SJSA1 (cell line): ENCODE results near the gene COPS2. TPM values are rescaled to one million over a fixed set of nuclear protein-coding genes. Genes with fewer than 3 reads are reported as not detected.
"Not testable (repeated sequence)": the region's sequence is repeated elsewhere in the genome, so short reads cannot be mapped to it uniquely, and the experiment has no call there.

ENCODE experiments used
- DNase-seq, 2 experiments: peaks; one replicate each; pipeline ENCODE4 v3.0.0-alpha.2; 2015 to 2020; ENCODE audit warnings: low spot score in 2 of 2, low read depth in 1 of 2
- H3K27ac ChIP-seq: fragments of 250-450 bp; sonication (Bioruptor Pico); 2 replicates; pipeline ENCODE4 v1.5.1; 2020; ENCODE audit warnings: mild to moderate bottlenecking, moderate library complexity
- H3K27me3 ChIP-seq: fragments of 250-450 bp; sonication (Bioruptor Pico); replicated peaks from 2 replicates; pipeline ENCODE4 v1.5.1; 2020; ENCODE audit warnings: mild to moderate bottlenecking, moderate library complexity
- H3K36me3 ChIP-seq: fragments of 250-450 bp; sonication (Bioruptor Pico); 2 replicates; pipeline ENCODE4 v1.5.1; 2020; ENCODE audit warnings: mild to moderate bottlenecking
- H3K4me1 ChIP-seq: fragments of 250-450 bp; sonication (Bioruptor Pico); replicated peaks from 2 replicates; pipeline ENCODE4 v1.6.1; 2021; ENCODE audit warnings: mild to moderate bottlenecking
- H3K4me3 ChIP-seq: fragments of 250-450 bp; sonication (Bioruptor Pico); 2 replicates; pipeline ENCODE4 v1.5.1; 2020; ENCODE audit warnings: mild to moderate bottlenecking
- H3K9me3 ChIP-seq: fragments of 250-450 bp; sonication (Bioruptor Pico); replicated peaks from 2 replicates; pipeline ENCODE4 v1.5.1; 2020; ENCODE audit warnings: mild to moderate bottlenecking
- total RNA-seq: library from RNA; depleted of rRNA; stranded (reverse); fragments of >200 nt; shearing (Covaris generic); gene quantifications from 2 replicates; pipeline ENCODE4 v1.2.3, GENCODE V29; 2014; rRNA removed

Gene COPS2
- total RNA-seq, 1 experiment from 2014 or later, result 49.8 TPM

- Histone ChIP-seq H3K27ac (no peak overlapping the region), H3K4me1 (no peaks in the 10 kb centered on the region), H3K27me3 (no peaks in the 10 kb centered on the region), H3K4me3 (no peak overlapping the region), H3K36me3 (no peaks in the 10 kb centered on the region), H3K9me3 (no peaks in the 10 kb centered on the region)
- DNase-seq, result no peak
Measured at GRCh38 chr15:49079340-49080039, 75.9 kb downstream of the COPS2 start.

- Histone ChIP-seq H3K27ac (no peak overlapping the region), H3K4me1 (no peaks in the 10 kb centered on the region), H3K9me3 (no peaks in the 10 kb centered on the region), H3K27me3 (no peaks in the 10 kb centered on the region), H3K4me3 (no peak overlapping the region), H3K36me3 (no peaks in the 10 kb centered on the region)
- DNase-seq, result no peak
Measured at GRCh38 chr15:49075881-49076280, 79.5 kb downstream of the COPS2 start.

- H3K36me3 ChIP-seq, H3K27ac ChIP-seq, H3K9me3 ChIP-seq, H3K4me3 ChIP-seq, DNase-seq, H3K27me3 ChIP-seq, H3K4me1 ChIP-seq: not testable (repeated sequence)
Measured at GRCh38 chr15:49074589-49075287, 80.7 kb downstream of the COPS2 start.

Other genes starting within 250 kb of the COPS2 start
- gene SHC4, start 191.7 kb downstream of the COPS2 start, total RNA-seq, result 1.0 and 2.9 TPM in 2 replicates
- 19.7 and 28.5 TPM in 2 replicates for gene SECISBP2L, start 109.2 kb downstream of the COPS2 start, total RNA-seq
- 32.1 and 32.3 TPM in 2 replicates for gene GALK2, start 14.6 kb upstream of the COPS2 start, total RNA-seq